Measurements from ENCODE around the gene PLXNA4.

Gene PLXNA4

GRCh38 chr7:132207211-132207610, 369.1 kb downstream of the PLXNA4 start:
- DNase-seq (ENCODE audit: low read depth in 2 of 2), result no peak

GRCh38 chr7:132206594-132206993, 369.7 kb downstream of the PLXNA4 start:
- no peak for DNase-seq (ENCODE audit: low read depth in 2 of 2)

- no peak for DNase-seq (ENCODE audit: low read depth in 2 of 2)
Observed at GRCh38 chr7:132205509-132205908, 370.8 kb downstream of the PLXNA4 start.

- DNase-seq (ENCODE audit: low read depth in 2 of 2), result no peak
Observed at GRCh38 chr7:132203021-132203420, 373.2 kb downstream of the PLXNA4 start.

- DNase-seq (ENCODE audit: low read depth in 2 of 2), result no peak
Observed at GRCh38 chr7:132202541-132202940, 373.7 kb downstream of the PLXNA4 start.

- DNase-seq (ENCODE audit: low read depth in 2 of 2), result no peak
Observed at GRCh38 chr7:132200141-132200540, 376.1 kb downstream of the PLXNA4 start.

GRCh38 chr7:132199626-132200025, 376.6 kb downstream of the PLXNA4 start:
- DNase-seq (ENCODE audit: low read depth in 2 of 2), result no peak

GRCh38 chr7:132197772-132198171, 378.5 kb downstream of the PLXNA4 start:
- no peak for DNase-seq (ENCODE audit: low read depth in 2 of 2)

- DNase-seq (ENCODE audit: low read depth in 2 of 2), result no peak
Observed at GRCh38 chr7:132193898-132194297, 382.4 kb downstream of the PLXNA4 start.

- no peak for DNase-seq (ENCODE audit: low read depth in 2 of 2)
Observed at GRCh38 chr7:132192809-132193208, 383.5 kb downstream of the PLXNA4 start.

- DNase-seq (ENCODE audit: low read depth in 2 of 2), result no peak
Observed at GRCh38 chr7:132191418-132191817, 384.9 kb downstream of the PLXNA4 start.

- no peak for DNase-seq (ENCODE audit: low read depth in 2 of 2)
Observed at GRCh38 chr7:132190683-132191082, 385.6 kb downstream of the PLXNA4 start.

- no peak for DNase-seq (ENCODE audit: low read depth in 2 of 2)
Observed at GRCh38 chr7:132189881-132190280, 386.4 kb downstream of the PLXNA4 start.

GRCh38 chr7:132187869-132188789, 388.1 kb downstream of the PLXNA4 start:
- no peak for DNase-seq (ENCODE audit: low read depth in 2 of 2)

GRCh38 chr7:132187391-132187790, 388.9 kb downstream of the PLXNA4 start:
- DNase-seq (ENCODE audit: low read depth in 2 of 2), result no peak

GRCh38 chr7:132185150-132185549, 391.1 kb downstream of the PLXNA4 start:
- DNase-seq (ENCODE audit: low read depth in 2 of 2), result no peak

- DNase-seq (ENCODE audit: low read depth in 2 of 2), result no peak
Observed at GRCh38 chr7:132183781-132184380, 392.4 kb downstream of the PLXNA4 start.

- DNase-seq (ENCODE audit: low read depth in 2 of 2), result no peak
Observed at GRCh38 chr7:132182992-132183391, 393.3 kb downstream of the PLXNA4 start.

- DNase-seq (ENCODE audit: low read depth in 2 of 2), result no peak
Observed at GRCh38 chr7:132181946-132182685, 394.2 kb downstream of the PLXNA4 start.

GRCh38 chr7:132181371-132181770, 394.9 kb downstream of the PLXNA4 start:
- no peak for DNase-seq (ENCODE audit: low read depth in 2 of 2)

GRCh38 chr7:132180481-132180880, 395.8 kb downstream of the PLXNA4 start:
- DNase-seq (ENCODE audit: low read depth in 2 of 2), result no peak

GRCh38 chr7:132179681-132180080, 396.6 kb downstream of the PLXNA4 start:
- no peak for DNase-seq (ENCODE audit: low read depth in 2 of 2)

GRCh38 chr7:132179080-132179430, 397.2 kb downstream of the PLXNA4 start:
- no peak for DNase-seq (ENCODE audit: low read depth in 2 of 2)

Measured in stimulated activated CD4-positive, alpha-beta T cell treated with anti-CD3 and anti-CD28 coated beads, Interleukin-12 subunit alpha, Interleukin-12 subunit beta, amount 100 ng/mL, for 24 hours (primary cell).